Endometrial microvascular endothelial cells (primary cell): ENCODE measurements around the gene HOXC5. TPM values are rescaled to one million over a fixed set of nuclear protein-coding genes. Genes with fewer than 3 reads are reported as not detected.
"Not testable (repeated sequence)": the region's sequence is repeated elsewhere in the genome, so short reads cannot be mapped to it uniquely, and the experiment has no call there.

Experiments
- in situ Hi-C: cut with HindIII; loops from 2 replicates; pipeline ENCODE4 v1.10.0; 2017; ENCODE audit warnings: low sequenced_read_pairs, low pct_unique_long_range_greater_than_20kb; ENCODE audit errors: inconsistent ontology term
- total RNA-seq: library from RNA; depleted of rRNA; stranded (reverse); fragments of >200 nt; gene quantifications from one replicate; pipeline ENCODE4 v1.2.3, GENCODE V29; 2015; ENCODE audit errors: inconsistent ontology term

The HOXC5 gene
- total RNA-seq, 1 donor from 2014 or later: not detected

- in situ Hi-C loops: no loop called here
Observed at GRCh38 chr12:54039417-54040147, 6.7 kb downstream of the HOXC5 start.

GRCh38 chr12:54040148-54040494, 7.3 kb downstream of the HOXC5 start:
- in situ Hi-C loops: no loop called here

GRCh38 chr12:54040648-54041047, 7.8 kb downstream of the HOXC5 start:
- in situ Hi-C loops: no loop called here

- in situ Hi-C loops: no loop called here
Observed at GRCh38 chr12:54041097-54041690, 8.3 kb downstream of the HOXC5 start.

- in situ Hi-C loops: not testable (repeated sequence)
Observed at GRCh38 chr12:54042033-54042432, 9.2 kb downstream of the HOXC5 start.

GRCh38 chr12:54042970-54043853, 10.4 kb downstream of the HOXC5 start:
- in situ Hi-C loops: no loop called here

DNA sequence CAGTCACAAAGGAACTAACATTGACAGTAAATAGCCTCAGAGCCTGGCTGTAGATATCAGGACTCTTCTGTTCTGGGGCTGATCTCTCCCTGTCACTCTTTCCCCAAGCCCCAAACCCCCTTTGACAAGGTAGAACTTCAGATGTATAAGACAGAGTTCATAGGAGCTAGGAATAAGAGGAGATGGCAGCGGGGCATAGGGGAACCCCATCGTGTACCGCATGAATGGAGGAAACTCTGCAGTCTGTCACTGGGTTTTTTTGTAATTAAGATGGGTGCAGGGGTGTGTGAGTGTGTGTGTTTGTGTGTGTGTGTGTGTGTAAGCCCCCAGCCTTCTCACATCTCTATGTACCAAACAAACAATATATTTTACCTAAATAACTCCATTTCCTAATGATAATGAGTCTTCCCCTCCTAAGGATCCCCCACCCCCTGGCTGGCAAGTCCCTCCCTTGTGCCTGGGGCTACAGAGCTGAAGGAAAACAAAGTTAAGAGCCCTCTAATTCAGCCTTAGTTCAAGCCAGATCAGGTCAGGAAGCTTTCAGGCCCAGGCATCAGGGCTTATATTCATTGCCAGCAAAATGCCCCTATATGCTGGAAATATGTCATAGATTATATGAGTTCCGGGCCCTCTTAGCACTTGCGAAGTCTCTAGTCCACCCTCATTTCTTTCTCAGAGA, 11.7 kb downstream of the HOXC5 start:
- in situ Hi-C loops: no loop called here

DNA sequence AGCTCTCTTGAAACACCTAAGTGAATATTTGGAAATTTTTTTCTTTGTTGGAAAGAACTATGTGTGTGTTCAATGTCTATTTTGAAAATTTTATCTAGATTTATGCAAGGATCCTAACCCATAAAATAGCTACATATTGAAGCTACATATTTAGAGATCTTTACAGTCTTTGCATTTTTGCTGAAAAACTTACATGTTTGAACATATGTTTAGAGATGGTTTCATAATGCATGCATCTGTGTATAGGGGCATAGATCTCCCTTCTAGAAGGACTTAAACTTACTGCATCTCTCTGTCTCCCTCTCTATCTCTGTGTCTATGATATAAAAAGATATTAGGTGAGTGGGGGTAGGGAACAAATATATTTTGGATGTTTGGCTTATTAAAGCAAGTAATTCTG, 12.6 kb downstream of the HOXC5 start:
- in situ Hi-C loops: no loop called here

GRCh38 chr12:54045868-54046521, 13.1 kb downstream of the HOXC5 start:
- in situ Hi-C loops: no loop called here

DNA sequence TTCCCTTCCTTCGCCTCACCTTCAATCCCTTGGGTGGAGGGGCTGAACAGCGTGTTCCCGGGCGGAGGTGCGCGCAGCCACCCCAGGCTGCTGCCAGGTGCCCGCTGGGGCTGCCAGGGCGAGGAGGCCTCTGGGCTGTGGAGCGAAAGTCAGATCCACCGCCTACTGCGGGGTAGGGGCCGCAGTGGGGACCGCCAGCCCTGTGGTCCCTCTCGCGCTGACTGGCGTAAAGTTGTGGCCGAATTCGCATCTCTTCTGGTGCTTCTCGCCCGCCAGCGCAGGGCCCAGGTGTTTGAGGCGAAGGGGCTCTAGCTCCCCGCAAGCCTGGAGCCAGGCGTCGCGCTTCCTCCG, 13.9 kb downstream of the HOXC5 start:
- in situ Hi-C loops: no loop called here

DNA sequence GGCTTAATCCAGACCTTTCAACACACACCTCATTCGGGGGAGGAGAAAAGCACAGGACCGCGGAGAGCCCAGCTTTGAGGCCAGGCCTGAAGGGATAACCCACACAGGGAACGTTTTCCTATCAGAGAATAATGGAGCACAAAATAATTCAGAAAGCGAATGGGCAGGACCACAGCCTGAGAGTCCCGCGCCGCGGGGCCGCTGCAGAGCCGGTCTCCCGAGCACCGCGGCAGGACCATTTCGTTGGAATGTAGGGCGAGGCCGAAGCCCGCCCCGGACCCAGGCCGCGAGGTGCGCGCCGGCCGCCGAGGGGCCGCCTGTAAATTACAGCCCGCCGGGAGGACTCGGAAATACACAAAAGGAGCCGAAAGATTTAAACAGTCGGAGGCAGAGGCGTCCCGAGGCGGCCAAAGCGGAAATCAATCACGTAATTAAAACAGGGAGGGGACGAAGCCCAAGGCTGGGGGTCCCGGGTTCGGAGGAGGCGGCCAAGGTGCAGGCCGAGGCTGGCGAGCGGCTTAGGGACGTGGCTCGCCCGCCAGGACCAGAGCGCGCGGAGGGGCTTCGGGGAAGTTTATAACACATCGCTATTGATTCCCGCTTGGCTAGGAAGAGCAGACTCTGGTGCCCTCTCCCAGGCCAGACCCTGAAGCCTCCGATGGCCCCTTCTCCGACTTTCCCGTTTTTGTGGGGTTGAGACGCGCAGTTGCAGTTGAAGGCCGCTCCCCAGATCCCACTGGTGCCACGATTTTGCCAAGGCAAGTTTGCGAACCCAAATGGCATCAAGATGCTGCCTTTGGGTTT, 14.5 kb downstream of the HOXC5 start:
- in situ Hi-C loops: no loop called here

DNA sequence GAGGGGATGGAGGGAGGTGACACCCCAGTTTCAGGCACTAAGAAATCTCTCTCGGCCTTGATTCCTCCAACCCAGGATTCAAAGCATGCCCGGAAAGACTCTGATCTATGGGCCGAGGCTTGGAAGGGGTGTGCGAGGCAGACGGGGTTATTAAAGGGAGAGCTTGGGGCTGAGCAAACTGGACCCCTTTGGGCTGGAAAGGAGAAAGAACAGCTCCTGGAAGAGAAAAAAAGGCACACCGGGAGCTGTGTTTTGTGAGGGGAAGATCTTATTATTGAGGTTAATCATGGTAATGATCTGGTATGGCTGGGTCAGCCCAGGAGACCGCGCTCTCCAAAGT, 15.1 kb downstream of the HOXC5 start:
- in situ Hi-C loops: no loop called here

- in situ Hi-C loops: no loop called here
Observed at GRCh38 chr12:54048406-54049093, 15.7 kb downstream of the HOXC5 start.

DNA sequence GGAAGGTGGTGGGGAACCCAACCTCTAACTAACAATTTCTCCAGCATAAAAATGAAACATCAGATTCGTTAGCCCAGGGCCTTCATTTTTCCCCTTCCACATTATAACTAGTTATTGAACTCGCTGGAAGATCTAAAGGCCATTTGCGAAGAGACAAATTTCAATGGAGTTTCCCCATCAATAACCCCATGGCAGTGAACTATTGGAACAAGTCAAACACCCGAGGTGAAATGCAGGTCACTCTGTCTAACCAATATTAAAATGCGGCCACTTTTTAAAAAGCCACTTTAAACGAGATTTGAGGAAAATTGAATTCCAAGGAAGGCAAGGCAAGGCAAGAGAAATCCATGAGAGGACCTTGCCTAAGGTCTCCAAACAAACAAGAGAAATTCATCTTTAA, 16.3 kb downstream of the HOXC5 start:
- in situ Hi-C loops: no loop called here

DNA sequence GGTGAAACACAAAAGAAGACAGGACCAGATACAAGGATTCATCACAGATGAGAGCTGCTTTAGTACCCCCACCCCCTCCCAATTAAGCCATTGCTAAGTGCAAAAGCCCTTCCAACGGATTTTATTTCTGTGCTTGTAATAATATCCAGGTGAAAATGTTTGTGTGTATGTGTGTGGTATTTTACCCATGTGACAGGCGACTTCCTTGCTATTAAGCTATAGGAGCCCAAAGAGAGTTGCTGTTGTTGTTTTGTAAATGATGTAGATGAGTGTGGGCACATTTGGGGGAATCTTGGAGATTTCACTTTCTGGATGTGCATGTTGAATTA, 17.6 kb downstream of the HOXC5 start:
- in situ Hi-C loops: no loop called here

GRCh38 chr12:54051026-54051842, 18.4 kb downstream of the HOXC5 start:
- in situ Hi-C loops: no loop called here

DNA sequence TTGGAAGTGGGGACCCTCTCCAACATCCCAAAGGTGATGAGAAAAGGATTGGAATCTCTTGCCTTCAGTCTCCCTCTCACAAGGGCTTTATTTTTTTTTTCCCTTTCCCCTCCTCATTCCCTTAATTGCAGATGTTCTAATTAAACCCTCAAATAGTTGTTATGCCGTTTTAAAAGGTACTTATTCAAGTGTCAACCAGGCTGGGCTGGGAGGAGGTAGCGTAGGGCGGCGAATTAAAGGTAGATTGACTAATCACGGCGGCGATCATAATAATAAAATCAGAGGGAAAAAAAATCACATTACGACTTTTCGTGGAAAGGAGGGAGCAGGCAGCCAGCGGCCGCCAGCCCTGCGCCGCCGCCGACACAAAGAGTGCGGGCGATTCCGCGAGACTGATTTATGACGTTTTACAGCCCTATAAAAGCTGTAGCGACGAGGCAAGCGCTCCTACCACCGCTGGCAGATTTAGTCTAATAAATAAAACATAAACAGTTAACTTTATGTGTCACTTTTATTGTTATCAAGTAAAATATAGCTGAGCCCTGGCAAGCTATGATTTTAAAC, 19.1 kb downstream of the HOXC5 start:
- in situ Hi-C loops: no loop called here
